HG03442 (cell line): ENCODE data around the gene HDAC2.
"Not testable (repeated sequence)": the region's sequence is repeated elsewhere in the genome, so short reads cannot be mapped to it uniquely, and the experiment has no call there.

Experiments
- ATAC-seq: cut with Tn5 transposase; IDR thresholded peaks from one replicate; pipeline ENCODE4 v1.9.1; 2021; ENCODE audit warnings: mild to moderate bottlenecking, moderate library complexity; ENCODE audit not compliant: unreplicated experiment

HDAC2 gene

GRCh38 chr6:113920663-113921267 lies 50.2 kb downstream of the HDAC2 start:
- ATAC-seq, result peak; percentile 92

- ATAC-seq, result not testable (repeated sequence)
Measured at GRCh38 chr6:113910285-113910684, 60.7 kb downstream of the HDAC2 start.

GRCh38 chr6:113909224-113909856 lies 61.6 kb downstream of the HDAC2 start:
- ATAC-seq, result peak; percentile 61

- no peak for ATAC-seq
Measured at GRCh38 chr6:113908801-113909200, 62.1 kb downstream of the HDAC2 start.

- no peak for ATAC-seq
Measured at GRCh38 chr6:113907102-113907815, 63.7 kb downstream of the HDAC2 start.

- ATAC-seq, result no peak
Measured at GRCh38 chr6:113903666-113904330, 67.2 kb downstream of the HDAC2 start.

GRCh38 chr6:113901482-113901881 lies 69.5 kb downstream of the HDAC2 start:
- ATAC-seq, result no peak

GRCh38 chr6:113894712-113895674 lies 76.0 kb downstream of the HDAC2 start:
- ATAC-seq, result no peak

GRCh38 chr6:113893866-113894265 lies 77.1 kb downstream of the HDAC2 start:
- ATAC-seq, result no peak

- ATAC-seq, result no peak
Measured at GRCh38 chr6:113893451-113893850, 77.5 kb downstream of the HDAC2 start.

- ATAC-seq, result no peak
Measured at GRCh38 chr6:113888956-113889630, 81.9 kb downstream of the HDAC2 start.

GRCh38 chr6:113888493-113888892 lies 82.5 kb downstream of the HDAC2 start:
- no peak for ATAC-seq

- no peak for ATAC-seq
Measured at GRCh38 chr6:113886512-113886911, 84.4 kb downstream of the HDAC2 start.

GRCh38 chr6:113884011-113884410 lies 86.9 kb downstream of the HDAC2 start:
- no peak for ATAC-seq
